ENCODE measurements around the gene SLC22A5. TPM values are rescaled to one million over a fixed set of nuclear protein-coding genes. Genes with fewer than 3 reads are reported as not detected.

The SLC22A5 gene
- total and polyA plus RNA-seq, 10 of the 15 experiments (the other 5 are each of a cell fraction or from before 2014, with no cell fraction given) = 1.1 to 4.4 (median 2.3) TPM

DNA sequence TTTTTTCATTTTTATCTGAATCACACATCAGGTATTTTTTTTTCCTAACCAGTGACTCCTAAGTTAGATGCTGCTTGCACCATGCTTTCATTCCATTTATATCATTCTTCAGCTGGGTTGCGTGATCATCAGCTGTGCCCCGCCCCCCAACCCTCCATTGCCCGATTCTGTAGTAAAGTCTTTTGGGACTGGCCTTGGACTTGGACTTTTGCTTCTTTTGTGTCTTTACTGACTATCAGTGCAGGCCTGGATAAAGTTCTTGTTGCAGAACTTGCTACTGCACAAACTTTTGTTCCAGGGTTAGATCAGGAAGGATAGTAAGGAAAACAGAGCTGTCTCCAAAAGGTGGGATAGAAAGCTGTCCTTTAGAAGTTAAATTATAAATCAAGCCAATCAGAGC, 38.5 kb downstream of the SLC22A5 start:
- FAIRE-seq = no peak
- no peaks in the 10 kb centered on the region for H4K20me1 ChIP-seq (ENCODE audit: control insufficient read depth, insufficient read depth)
- no peak overlapping the region for H3K4me2 ChIP-seq (ENCODE audit: control insufficient read depth, insufficient read depth)
- H3K9ac ChIP-seq (ENCODE audit: control insufficient read depth, insufficient read depth, low read length) = no peak overlapping the region
- H3K27ac ChIP-seq (ENCODE audit: control insufficient read depth, insufficient read depth) = no peak overlapping the region
- BruUV-seq (replicated peaks) = no TSS peak
- ChIA-PET POLR2A (interaction anchor here (0.5 to 1.0 kb wide), 3 partner anchors 30 to 390 kb away, joined by 3 to 6 read pairs (median 3); partner anchors contain the start of gene SLC22A5), CTCF (interaction anchor here (0.7 to 5.2 kb wide), 3 partner anchors 20 to 81 kb away, joined by 3 to 31 read pairs (median 5); no protein-coding TSS in a partner anchor), RAD21 (ENCODE audit: unreplicated experiment) (interaction anchor here (2.6 kb wide), 1 partner anchor 21 kb away, joined by 13 read pairs; no protein-coding TSS in a partner anchor), SMC1A (ENCODE audit: uncharacterized antibody, unreplicated experiment) (interaction anchor here (1.0 to 6.2 kb wide), 3 partner anchors 19 to 90 kb away, joined by 3 to 59 read pairs (median 44); no protein-coding TSS in a partner anchor)
- H3K27me3 ChIP-seq (replicated peaks in 1 of 2; ENCODE audit: control insufficient read depth in 2 of 2, insufficient read depth in 2 of 2, low read length in 1 of 2) = no peaks in the 10 kb centered on the region
- no peak for DNase-seq (ENCODE audit: low read depth, low spot score)
- H3K4me1 ChIP-seq (ENCODE audit: control insufficient read depth, insufficient read depth, low read length) = no peaks in the 10 kb centered on the region
- H3K9me3 ChIP-seq (replicated peaks; ENCODE audit: control insufficient read depth, insufficient read depth, low read length) = no peaks in the 10 kb centered on the region; the same call in 2 of the 3 replicates
- 100% methylated on average over 3 of the region's 3 CpGs for WGBS (ENCODE audit: insufficient coverage, insufficient replicate concordance, low lambda C conversion rate, missing lambda C conversion rate)
- H3K4me3 ChIP-seq = no peak overlapping the region
- TF ChIP-seq CREB1 (IDR thresholded peaks at IDR 0.05; ENCODE audit: low read depth) (no peak), SIN3A (IDR thresholded peaks at IDR 0.05; ENCODE audit: low read depth, low read length) (no peak), TCF12 (IDR thresholded peaks at IDR 0.05; ENCODE audit: low read depth, low read length) (no peak)
- peaks cover 30% of the 10 kb centered on the region for H3K79me2 ChIP-seq (ENCODE audit: control insufficient read depth, insufficient read depth, low read length)
- no peaks in the 10 kb centered on the region for H3K36me3 ChIP-seq (ENCODE audit: control insufficient read depth in 2 of 2, insufficient read depth in 2 of 2, low read length in 1 of 2)
- H2AFZ ChIP-seq (ENCODE audit: control insufficient read depth, low read depth, low read length) = no peak overlapping the region
- intact Hi-C loops (cut with micrococcal nuclease; ENCODE audit: unreplicated experiment) = no loop called here
- in situ Hi-C loops (cut with MboI) = no loop called here
- ATAC-seq = no peak

DNA sequence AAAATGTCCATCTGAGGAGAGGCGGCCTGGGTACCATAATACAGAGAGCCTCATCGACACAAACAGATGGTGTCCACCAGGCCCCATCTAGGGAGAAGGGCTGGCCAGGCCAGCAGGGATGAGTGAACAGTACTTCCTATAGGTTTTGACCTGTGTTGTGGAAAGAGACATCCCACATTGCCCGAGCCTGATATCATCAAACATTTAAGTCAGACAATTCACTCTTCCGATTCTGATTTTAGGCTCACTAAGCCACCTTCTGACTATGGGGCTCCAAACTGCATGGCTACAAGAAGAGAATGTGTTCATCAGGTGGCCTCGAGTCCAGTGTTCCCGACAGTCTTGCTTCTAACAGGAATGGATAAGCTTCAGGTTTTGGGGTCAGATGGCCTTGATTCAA, 38.9 kb downstream of the SLC22A5 start:
- H3K4me2 ChIP-seq (ENCODE audit: control insufficient read depth, insufficient read depth) = no peak overlapping the region
- H3K4me3 ChIP-seq = no peak overlapping the region
- no TSS peak for BruUV-seq (replicated peaks)
- in situ Hi-C loops (cut with MboI) (no loop called here), intact Hi-C loops (cut with micrococcal nuclease; ENCODE audit: unreplicated experiment) (no loop called here)
- ChIA-PET RAD21 (ENCODE audit: unreplicated experiment) (interaction anchor here (2.6 kb wide), 1 partner anchor 22 kb away, joined by 13 read pairs; no protein-coding TSS in a partner anchor), SMC1A (ENCODE audit: uncharacterized antibody, unreplicated experiment) (interaction anchor here (1.0 to 6.2 kb wide), 3 partner anchors 20 to 90 kb away, joined by 3 to 59 read pairs (median 44); no protein-coding TSS in a partner anchor), POLR2A (interaction anchor here (0.8 kb wide), 1 partner anchor 29 kb away, joined by 3 read pairs; no protein-coding TSS in a partner anchor), CTCF (interaction anchor here (0.7 to 5.2 kb wide), 3 partner anchors 21 to 80 kb away, joined by 3 to 31 read pairs (median 5); no protein-coding TSS in a partner anchor)
- no peaks in the 10 kb centered on the region for H3K36me3 ChIP-seq (ENCODE audit: control insufficient read depth in 2 of 2, insufficient read depth in 2 of 2, low read length in 1 of 2)
- H3K27me3 ChIP-seq (replicated peaks in 1 of 2; ENCODE audit: control insufficient read depth in 2 of 2, insufficient read depth in 2 of 2, low read length in 1 of 2) = no peaks in the 10 kb centered on the region
- H4K20me1 ChIP-seq (ENCODE audit: control insufficient read depth, insufficient read depth) = no peaks in the 10 kb centered on the region
- WGBS (ENCODE audit: insufficient coverage, insufficient replicate concordance, low lambda C conversion rate, missing lambda C conversion rate) = 88% methylated on average over 6 of the region's 6 CpGs
- H2AFZ ChIP-seq (ENCODE audit: control insufficient read depth, low read depth, low read length) = no peak overlapping the region
- no peak overlapping the region for H3K9ac ChIP-seq (ENCODE audit: control insufficient read depth, insufficient read depth, low read length)
- no peak for FAIRE-seq
- no peak for TF ChIP-seq CHD4 (IDR thresholded peaks at IDR 0.05)
- TF ChIP-seq TBL1XR1 (IDR thresholded peaks at IDR 0.05; ENCODE audit: low read depth, low read length) = no peak
- no peak for TF ChIP-seq SMAD5 (IDR thresholded peaks at IDR 0.05; ENCODE audit: low read depth)
- no peak for TF ChIP-seq RB1 (IDR thresholded peaks at IDR 0.05; ENCODE audit: borderline replicate concordance)
- TF ChIP-seq E4F1 (IDR thresholded peaks at IDR 0.05; ENCODE audit: borderline replicate concordance, partially characterized antibody) = no peak
- no peak for TF ChIP-seq SIX5 (IDR thresholded peaks at IDR 0.05; ENCODE audit: low read depth, low read length, severe bottlenecking)
- TF ChIP-seq HDGF (IDR thresholded peaks at IDR 0.05) = no peak
- no peak for TF ChIP-seq JUND (IDR thresholded peaks at IDR 0.05; ENCODE audit: low read depth, low read length)
- no peak for TF ChIP-seq HDAC2 (IDR thresholded peaks at IDR 0.05)
- TF ChIP-seq MEF2A (IDR thresholded peaks at IDR 0.05; ENCODE audit: insufficient read depth, low read depth, low read length) = no peak
- H3K79me2 ChIP-seq (ENCODE audit: control insufficient read depth, insufficient read depth, low read length) = peaks cover 35% of the 10 kb centered on the region
- no peaks in the 10 kb centered on the region for H3K4me1 ChIP-seq (ENCODE audit: control insufficient read depth, insufficient read depth, low read length)
- H3K9me3 ChIP-seq (replicated peaks; ENCODE audit: control insufficient read depth, insufficient read depth, low read length) = no peaks in the 10 kb centered on the region; the same call in 2 of the 3 replicates
- DNase-seq (ENCODE audit: low read depth, low spot score) = no peak
- no peak for ATAC-seq
- H3K27ac ChIP-seq (ENCODE audit: control insufficient read depth, insufficient read depth) = no peak overlapping the region

All from GM12878 (cell line).